ENCODE data around the gene BAIAP2L2.
"Not testable (repeated sequence)": the region's sequence is repeated elsewhere in the genome, so short reads cannot be mapped to it uniquely, and the experiment has no call there.

Gene BAIAP2L2

DNA sequence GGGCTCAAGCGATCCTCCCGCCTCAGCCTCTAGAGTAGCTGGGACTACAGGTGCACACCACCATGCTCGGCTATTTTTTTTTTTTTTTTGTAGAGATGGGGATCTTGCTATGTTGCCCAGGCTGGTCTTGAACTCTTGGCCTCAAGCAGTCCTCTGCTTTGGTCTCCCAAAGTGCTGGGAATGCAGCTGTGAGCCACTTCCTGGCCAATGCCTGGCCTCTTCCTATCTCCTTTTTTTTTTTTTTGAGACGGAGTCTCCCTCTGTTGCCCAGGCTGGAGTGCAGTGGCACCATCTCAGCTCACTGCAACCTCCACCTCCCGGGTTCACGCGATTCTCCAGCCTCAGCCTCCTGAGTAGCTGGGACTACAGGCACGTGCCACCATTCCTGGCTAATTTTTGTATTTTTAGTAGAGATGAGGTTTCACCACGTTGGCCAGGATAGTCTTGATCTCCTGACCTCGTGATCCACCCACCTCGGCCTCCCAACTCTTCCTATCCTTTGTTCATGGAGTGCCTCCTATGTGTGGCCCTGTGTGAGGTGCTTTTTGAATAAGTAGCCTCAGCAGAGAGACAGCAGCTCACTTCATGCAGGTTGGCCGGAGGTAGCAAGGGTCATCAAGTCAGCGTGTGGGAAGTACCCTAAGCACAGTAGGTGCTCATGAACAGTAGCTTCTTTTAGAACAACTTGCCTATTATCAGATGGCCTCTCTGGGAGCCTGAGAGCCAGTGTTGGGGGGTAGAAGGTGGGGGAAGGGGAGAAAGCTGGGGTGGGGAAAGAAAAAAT is 72.9 kb downstream of the BAIAP2L2 start:
- not testable (repeated sequence) for DNase-seq (ENCODE audit: low spot score)

GRCh38 chr22:38036392-38037062 is 74.0 kb downstream of the BAIAP2L2 start:
- DNase-seq (ENCODE audit: low spot score): no peak

DNA sequence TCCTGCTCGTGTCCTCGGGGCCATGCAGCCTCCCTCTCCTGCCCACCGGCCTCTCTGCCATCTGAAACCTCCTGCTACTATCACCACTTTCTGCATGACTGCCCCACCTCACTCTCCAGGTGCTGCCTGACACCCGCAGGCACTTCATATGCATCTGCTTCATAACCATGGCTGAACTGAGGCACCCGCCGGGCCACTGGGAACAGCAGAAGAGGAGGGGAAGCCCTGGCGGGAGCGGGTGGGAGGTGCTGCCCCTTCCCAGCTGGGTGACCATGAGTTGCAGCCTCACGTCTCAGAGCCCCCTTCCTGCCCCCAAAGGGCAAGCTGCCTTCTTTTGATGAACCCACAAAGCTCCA is 75.0 kb downstream of the BAIAP2L2 start:
- no peak for DNase-seq (ENCODE audit: low spot score)
